ENCODE results near the gene SPATS2L. TPM values are rescaled to one million over a fixed set of nuclear protein-coding genes. Genes with fewer than 3 reads are reported as not detected.

Gene SPATS2L
- polyA plus RNA-seq, 4 donors = 66.7 to 104 (median 96.0) TPM

DNA sequence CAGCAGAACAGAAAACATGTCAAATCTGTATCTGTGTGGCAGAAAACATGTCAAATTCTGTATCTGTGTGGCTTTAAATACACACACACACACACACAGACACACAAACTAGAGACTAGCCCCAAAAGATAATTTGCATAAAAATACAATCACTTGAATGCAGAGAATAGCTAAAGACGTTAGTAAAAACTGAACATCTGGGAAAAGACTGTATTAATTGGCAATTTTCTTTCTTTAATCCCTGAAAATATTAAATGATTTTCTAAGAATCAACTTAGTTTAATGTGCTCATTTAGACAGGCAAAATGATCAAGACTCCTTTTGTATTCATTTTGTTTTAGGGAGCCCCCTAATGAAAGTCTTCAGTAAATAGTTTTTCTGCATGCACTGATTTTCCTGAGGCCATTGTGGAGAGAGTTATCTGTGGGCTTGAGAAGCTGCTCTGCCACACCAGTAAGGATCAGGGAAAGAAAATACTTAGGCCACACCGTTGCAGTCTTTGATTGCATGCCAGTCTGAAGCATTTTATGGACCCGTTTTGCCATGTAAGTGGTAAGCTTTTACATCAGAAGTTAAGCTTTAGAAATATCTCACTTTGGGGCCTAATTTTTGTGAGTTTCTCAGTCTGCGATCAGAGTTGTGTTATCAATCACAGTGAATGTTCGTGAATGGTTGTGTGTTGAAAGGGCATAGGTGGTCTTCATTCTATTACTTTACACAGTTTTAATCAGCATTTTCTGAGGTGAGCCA is 2.2 kb downstream of the SPATS2L start:
- H3K27ac ChIP-seq (ENCODE audit: low read depth in 1 of 3, low read length in 2 of 3) = peak overlapping the region in 1 of 3 donors; percentile 92
- WGBS, 3 donors = 52 to 60% (median 56%) methylated on average over 5 of the region's 5 CpGs
- H3K4me3 ChIP-seq (ENCODE audit: low read depth in 1 of 3, low read length in 3 of 3) = peak overlapping the region in 1 of 3 donors; percentile 72
- no peaks in the 10 kb centered on the region for H3K9me3 ChIP-seq (ENCODE audit: control insufficient read depth in 2 of 2, insufficient read depth in 1 of 2, low read depth in 1 of 2, low read length in 1 of 2)
- DNase-seq (peak in 1 of 2 donors; percentile 34), FAIRE-seq (no peak)
- H3K4me1 ChIP-seq (ENCODE audit: control insufficient read depth in 3 of 3, insufficient read depth in 2 of 3, low read depth in 1 of 3, low read length in 2 of 3) = peaks cover 0 to 13% (median 0%) of the 10 kb centered on the region in 3 donors
- H3K36me3 ChIP-seq (ENCODE audit: control insufficient read depth in 3 of 3, insufficient read depth in 2 of 3, low read depth in 1 of 3, low read length in 3 of 3) = no peaks in the 10 kb centered on the region
- no peaks in the 10 kb centered on the region for H3K27me3 ChIP-seq (ENCODE audit: control insufficient read depth in 3 of 3, insufficient read depth in 3 of 3, low read length in 3 of 3)

DNA sequence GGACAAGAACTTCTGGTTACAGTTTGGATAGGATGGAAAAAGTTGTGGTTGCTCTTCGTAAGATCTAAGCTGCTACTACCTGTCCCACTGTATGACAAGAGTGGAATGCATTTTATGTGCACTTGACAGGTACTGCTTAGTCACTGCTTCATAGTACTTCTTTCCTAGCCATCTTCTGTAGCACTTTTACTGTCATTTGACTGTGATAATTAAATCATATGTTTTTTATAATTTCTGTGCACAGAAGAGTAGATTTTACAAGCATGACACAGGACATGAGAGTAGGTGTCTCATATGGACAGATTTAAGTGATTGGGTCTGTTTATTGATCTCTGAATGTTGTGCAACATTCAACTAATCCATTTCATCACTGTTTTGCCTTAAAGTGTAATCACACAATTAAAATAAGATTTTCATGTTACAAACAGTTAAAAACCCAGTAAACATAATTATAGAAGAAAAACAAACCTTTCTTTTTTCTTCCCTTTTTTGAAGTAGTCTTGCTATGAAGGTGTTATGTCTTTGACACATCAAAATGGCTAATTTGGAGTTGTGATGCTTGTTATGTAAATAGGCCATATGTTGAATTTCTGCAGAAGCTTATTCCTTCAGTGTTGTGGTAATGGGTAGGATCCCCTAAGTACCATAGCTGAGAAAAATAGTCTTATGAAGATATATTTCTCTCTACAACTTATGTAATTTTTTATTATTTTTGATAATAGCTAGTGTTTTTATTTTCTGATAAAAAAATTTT is 3.0 kb downstream of the SPATS2L start:
- peaks cover 0 to 9% (median 0%) of the 10 kb centered on the region in 3 donors for H3K4me1 ChIP-seq (ENCODE audit: control insufficient read depth in 3 of 3, insufficient read depth in 2 of 3, low read depth in 1 of 3, low read length in 2 of 3)
- FAIRE-seq (no peak), DNase-seq (no peak)
- H3K9me3 ChIP-seq (ENCODE audit: control insufficient read depth in 2 of 2, insufficient read depth in 1 of 2, low read depth in 1 of 2, low read length in 1 of 2) = no peaks in the 10 kb centered on the region
- peak overlapping the region in 1 of 3 donors; percentile 92 for H3K27ac ChIP-seq (ENCODE audit: low read depth in 1 of 3, low read length in 2 of 3)
- H3K4me3 ChIP-seq (ENCODE audit: low read depth in 1 of 3, low read length in 3 of 3) = no peak overlapping the region
- H3K36me3 ChIP-seq (ENCODE audit: control insufficient read depth in 3 of 3, insufficient read depth in 2 of 3, low read depth in 1 of 3, low read length in 3 of 3) = no peaks in the 10 kb centered on the region
- WGBS, 3 donors = 88 to 100% (median 93%) methylated on average over 1 of the region's 1 CpG
- no peaks in the 10 kb centered on the region for H3K27me3 ChIP-seq (ENCODE audit: control insufficient read depth in 3 of 3, insufficient read depth in 3 of 3, low read length in 3 of 3)

DNA sequence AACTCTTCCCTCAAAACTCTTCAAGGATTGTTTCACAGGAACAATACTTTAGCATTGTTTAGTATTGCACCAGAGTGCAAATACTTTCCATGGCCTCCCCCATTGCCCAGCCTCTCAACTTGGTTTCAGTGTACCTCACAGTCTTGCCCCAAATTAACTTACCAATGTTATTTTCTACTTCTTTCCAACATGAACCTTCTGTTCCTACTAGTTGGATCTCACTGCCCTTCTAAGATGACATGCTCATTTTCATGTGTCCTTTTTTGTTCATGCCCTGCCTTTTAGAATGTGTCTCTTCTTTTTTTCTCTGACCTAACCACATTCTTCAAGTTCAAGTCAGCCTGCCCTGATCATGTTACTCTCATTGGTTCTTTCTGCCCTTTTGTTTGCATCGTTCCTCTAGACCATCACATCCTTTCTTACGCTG is 4.1 kb downstream of the SPATS2L start:
- Histone ChIP-seq H3K27ac (ENCODE audit: low read depth in 1 of 3, low read length in 2 of 3) (no peak overlapping the region), H3K4me3 (ENCODE audit: low read depth in 1 of 3, low read length in 3 of 3) (no peak overlapping the region), H3K4me1 (ENCODE audit: control insufficient read depth in 3 of 3, insufficient read depth in 2 of 3, low read depth in 1 of 3, low read length in 2 of 3) (peaks cover 0 to under 1% (median 0%) of the 10 kb centered on the region in 3 donors), H3K9me3 (ENCODE audit: control insufficient read depth in 2 of 2, insufficient read depth in 1 of 2, low read depth in 1 of 2, low read length in 1 of 2) (no peaks in the 10 kb centered on the region), H3K36me3 (ENCODE audit: control insufficient read depth in 3 of 3, insufficient read depth in 2 of 3, low read depth in 1 of 3, low read length in 3 of 3) (no peaks in the 10 kb centered on the region), H3K27me3 (ENCODE audit: control insufficient read depth in 3 of 3, insufficient read depth in 3 of 3, low read length in 3 of 3) (no peaks in the 10 kb centered on the region)
- DNase-seq = no peak
- no peak for FAIRE-seq
- 89 to 95% (median 90%) methylated on average over 2 of the region's 2 CpGs for WGBS, 3 donors

DNA sequence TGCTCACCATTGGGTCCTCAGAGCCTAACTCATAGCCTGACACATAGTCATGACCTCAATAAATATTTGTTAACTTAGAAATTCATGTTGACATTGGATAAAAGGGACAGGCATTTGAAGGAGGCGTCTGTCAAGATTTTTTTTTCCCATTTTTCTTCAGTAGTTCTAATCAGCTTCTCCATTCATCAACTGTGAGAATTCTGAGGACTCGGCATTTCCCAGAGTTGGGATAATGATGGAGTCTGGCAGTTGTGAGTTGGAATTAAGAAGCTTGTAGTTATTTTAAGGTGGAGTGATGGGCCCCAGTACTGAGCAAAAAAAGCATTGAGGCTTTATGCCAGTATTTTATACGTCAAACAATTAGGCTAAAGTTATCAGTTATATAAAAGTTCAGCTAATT is 4.6 kb downstream of the SPATS2L start:
- Histone ChIP-seq H3K4me1 (ENCODE audit: control insufficient read depth in 3 of 3, insufficient read depth in 2 of 3, low read depth in 1 of 3, low read length in 2 of 3) (peaks cover 0 to under 1% (median 0%) of the 10 kb centered on the region in 3 donors), H3K27ac (ENCODE audit: low read depth in 1 of 3, low read length in 2 of 3) (no peak overlapping the region), H3K9me3 (ENCODE audit: control insufficient read depth in 2 of 2, insufficient read depth in 1 of 2, low read depth in 1 of 2, low read length in 1 of 2) (no peaks in the 10 kb centered on the region), H3K27me3 (ENCODE audit: control insufficient read depth in 3 of 3, insufficient read depth in 3 of 3, low read length in 3 of 3) (no peaks in the 10 kb centered on the region), H3K4me3 (ENCODE audit: low read depth in 1 of 3, low read length in 3 of 3) (no peak overlapping the region), H3K36me3 (ENCODE audit: control insufficient read depth in 3 of 3, insufficient read depth in 2 of 3, low read depth in 1 of 3, low read length in 3 of 3) (no peaks in the 10 kb centered on the region)
- DNase-seq (no peak), FAIRE-seq (no peak)
- WGBS, 3 donors = 80 to 90% (median 88%) methylated on average over 3 of the region's 3 CpGs

DNA sequence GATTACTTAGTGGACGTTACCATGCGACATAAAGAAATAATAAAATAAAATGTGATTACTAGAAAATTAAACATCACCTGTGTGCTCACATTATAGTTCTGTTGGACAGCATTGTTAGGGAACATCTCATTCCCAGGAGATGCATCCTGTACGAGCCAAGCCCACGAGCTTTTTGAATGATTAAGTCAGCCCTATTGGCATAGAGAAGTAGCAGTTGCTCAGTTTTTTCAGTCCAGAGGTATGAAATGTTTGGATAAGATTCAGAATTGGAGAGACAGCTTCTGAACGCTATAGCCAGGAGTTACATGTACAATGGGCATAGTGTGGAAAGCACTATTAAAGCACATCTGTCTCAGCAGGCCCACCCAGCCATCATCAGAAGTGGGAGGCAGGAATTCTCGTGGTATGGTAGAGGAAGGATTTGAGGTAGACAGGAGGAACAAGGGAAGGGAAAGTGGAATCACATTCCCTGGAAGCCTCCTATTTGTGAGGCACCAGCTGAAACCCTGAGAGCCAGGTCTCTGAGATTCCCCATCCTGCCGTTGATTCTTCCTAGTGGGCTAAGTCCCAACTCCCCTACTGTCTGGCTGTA is 8.6 kb downstream of the SPATS2L start:
- DNase-seq (no peak), FAIRE-seq (no peak)
- H3K4me1 ChIP-seq (ENCODE audit: control insufficient read depth in 3 of 3, insufficient read depth in 2 of 3, low read depth in 1 of 3, low read length in 2 of 3) = peaks cover 0 to 27% (median 2%) of the 10 kb centered on the region in 3 donors
- H3K27me3 ChIP-seq (ENCODE audit: control insufficient read depth in 3 of 3, insufficient read depth in 3 of 3, low read length in 3 of 3) = no peaks in the 10 kb centered on the region
- 88 to 95% (median 94%) methylated on average over 7 of the region's 7 CpGs for whole genome bisulfite sequencing, 3 donors
- H3K36me3 ChIP-seq (ENCODE audit: control insufficient read depth in 3 of 3, insufficient read depth in 2 of 3, low read depth in 1 of 3, low read length in 3 of 3) = no peaks in the 10 kb centered on the region
- no peaks in the 10 kb centered on the region for H3K9me3 ChIP-seq (ENCODE audit: control insufficient read depth in 2 of 2, insufficient read depth in 1 of 2, low read depth in 1 of 2, low read length in 1 of 2)
- no peak overlapping the region for H3K4me3 ChIP-seq (ENCODE audit: low read depth in 1 of 3, low read length in 3 of 3)
- no peak overlapping the region for H3K27ac ChIP-seq (ENCODE audit: low read depth in 1 of 3, low read length in 2 of 3)

DNA sequence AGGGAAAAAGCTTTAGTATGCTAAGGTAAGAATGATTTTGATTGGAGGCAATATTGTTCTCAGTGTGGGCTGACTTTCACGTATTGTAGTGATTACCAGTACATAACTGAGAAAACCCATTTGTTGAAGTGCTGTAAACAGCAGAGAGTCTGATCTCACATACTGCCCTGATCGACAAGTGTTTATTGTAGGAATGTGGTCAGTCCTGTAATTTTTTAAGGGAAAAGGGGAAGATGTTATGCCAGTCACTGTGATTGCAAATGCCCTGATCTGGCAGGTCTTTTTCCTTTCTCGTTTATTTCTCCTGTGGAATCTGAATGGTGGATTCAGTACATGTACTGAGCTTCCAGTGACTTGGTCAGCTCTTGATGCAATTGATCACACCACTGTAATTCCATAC is 11.5 kb downstream of the SPATS2L start:
- no peak overlapping the region for H3K4me3 ChIP-seq (ENCODE audit: low read depth in 1 of 3, low read length in 3 of 3)
- no peaks in the 10 kb centered on the region for H3K36me3 ChIP-seq (ENCODE audit: control insufficient read depth in 3 of 3, insufficient read depth in 2 of 3, low read depth in 1 of 3, low read length in 3 of 3)
- 52 to 77% (median 75%) methylated on average over 3 of the region's 3 CpGs for WGBS, 3 donors
- peak overlapping the region in 1 of 3 donors; percentile 55 for H3K27ac ChIP-seq (ENCODE audit: low read depth in 1 of 3, low read length in 2 of 3)
- DNase-seq (no peak), FAIRE-seq (no peak)
- peaks cover 0 to 33% (median 5%) of the 10 kb centered on the region in 3 donors for H3K4me1 ChIP-seq (ENCODE audit: control insufficient read depth in 3 of 3, insufficient read depth in 2 of 3, low read depth in 1 of 3, low read length in 2 of 3)
- H3K9me3 ChIP-seq (ENCODE audit: control insufficient read depth in 2 of 2, insufficient read depth in 1 of 2, low read depth in 1 of 2, low read length in 1 of 2) = no peaks in the 10 kb centered on the region
- H3K27me3 ChIP-seq (ENCODE audit: control insufficient read depth in 3 of 3, insufficient read depth in 3 of 3, low read length in 3 of 3) = no peaks in the 10 kb centered on the region

DNA sequence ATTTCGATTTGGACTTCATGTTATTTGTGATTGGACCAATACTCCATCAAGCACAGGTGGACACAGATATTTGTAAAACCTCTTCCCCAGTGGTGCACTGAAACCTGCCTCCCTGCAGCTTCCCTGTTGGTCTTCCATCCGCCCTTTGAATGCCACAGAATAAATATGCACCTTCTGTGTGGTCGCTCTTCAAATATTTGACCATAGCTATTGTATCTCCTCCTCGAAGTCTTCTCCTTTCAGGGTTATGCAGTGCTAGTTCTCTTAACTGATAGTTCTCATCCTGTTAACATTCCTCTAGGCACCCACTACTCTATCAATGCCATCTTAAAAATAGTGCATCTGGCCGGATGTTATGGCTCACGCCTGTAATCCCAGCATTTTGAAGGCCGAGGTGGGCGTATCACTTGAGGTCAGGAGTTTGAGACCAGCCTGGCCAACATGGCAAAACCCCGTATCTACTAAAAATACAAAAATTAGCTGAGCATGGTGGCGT is 12.5 kb downstream of the SPATS2L start:
- WGBS, 3 donors = 85 to 86% (median 85%) methylated on average over 10 of the region's 10 CpGs
- FAIRE-seq = no peak
- no peaks in the 10 kb centered on the region for H3K36me3 ChIP-seq (ENCODE audit: control insufficient read depth in 3 of 3, insufficient read depth in 2 of 3, low read depth in 1 of 3, low read length in 3 of 3)

More for the DNA sequence above, 12.5 kb downstream of the SPATS2L start:
- Histone ChIP-seq H3K4me3 (ENCODE audit: low read depth in 1 of 3, low read length in 3 of 3) (no peak overlapping the region), H3K27ac (ENCODE audit: low read depth in 1 of 3, low read length in 2 of 3) (peak overlapping the region in 1 of 3 donors; percentile 55), H3K27me3 (ENCODE audit: control insufficient read depth in 3 of 3, insufficient read depth in 3 of 3, low read length in 3 of 3) (no peaks in the 10 kb centered on the region), H3K9me3 (ENCODE audit: control insufficient read depth in 2 of 2, insufficient read depth in 1 of 2, low read depth in 1 of 2, low read length in 1 of 2) (no peaks in the 10 kb centered on the region), H3K4me1 (ENCODE audit: control insufficient read depth in 3 of 3, insufficient read depth in 2 of 3, low read depth in 1 of 3, low read length in 2 of 3) (peaks cover 0 to 37% (median 5%) of the 10 kb centered on the region in 3 donors)
- no peak for DNase-seq
